GM04503 (cell line): ENCODE measurements around the gene HSPB6.
A peak's percentile ranks its signal among the peaks of the same experiment; 100 is the strongest.
"Not testable (repeated sequence)": the region's sequence is repeated elsewhere in the genome, so short reads cannot be mapped to it uniquely, and the experiment has no call there.

Experiments used
- DNase-seq: peaks from one replicate; pipeline ENCODE4 v3.0.0-alpha.2; 2012; ENCODE audit warnings: low read depth

HSPB6 gene

DNA sequence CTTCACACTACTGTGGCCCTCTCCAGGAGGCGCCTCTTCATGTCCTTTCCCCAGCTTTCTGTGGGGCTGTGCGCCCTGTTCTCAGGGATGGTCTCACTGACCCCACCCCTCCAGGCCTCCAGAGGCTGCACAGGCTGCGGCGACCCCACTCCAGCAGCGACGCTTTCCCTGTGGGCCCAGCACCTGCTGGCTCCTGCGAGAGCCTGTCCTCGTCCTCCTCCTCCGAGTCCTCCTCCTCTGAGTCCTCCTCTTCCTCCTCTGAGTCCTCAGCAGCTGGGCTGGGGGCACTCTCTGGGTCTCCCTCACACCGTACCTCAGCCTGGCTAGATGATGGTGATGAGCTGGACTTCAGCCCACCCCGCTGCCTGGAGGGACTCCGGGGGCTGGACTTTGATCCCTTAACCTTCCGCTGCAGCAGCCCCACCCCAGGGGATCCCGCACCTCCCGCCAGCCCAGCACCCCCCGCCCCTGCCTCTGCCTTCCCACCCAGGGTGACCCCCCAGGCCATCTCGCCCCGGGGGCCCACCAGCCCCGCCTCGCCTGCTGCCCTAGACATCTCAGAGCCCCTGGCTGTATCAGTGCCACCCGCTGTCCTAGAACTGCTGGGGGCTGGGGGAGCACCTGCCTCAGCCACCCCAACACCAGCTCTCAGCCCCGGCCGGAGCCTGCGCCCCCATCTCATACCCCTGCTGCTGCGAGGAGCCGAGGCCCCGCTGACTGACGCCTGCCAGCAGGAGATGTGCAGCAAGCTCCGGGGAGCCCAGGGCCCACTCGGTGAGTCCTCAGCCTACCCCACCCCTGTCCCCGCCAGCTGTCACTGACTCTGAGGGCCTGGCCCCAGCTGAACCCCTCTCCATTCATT is 29.7 kb upstream of the HSPB6 start:
- no peak for DNase-seq

DNA sequence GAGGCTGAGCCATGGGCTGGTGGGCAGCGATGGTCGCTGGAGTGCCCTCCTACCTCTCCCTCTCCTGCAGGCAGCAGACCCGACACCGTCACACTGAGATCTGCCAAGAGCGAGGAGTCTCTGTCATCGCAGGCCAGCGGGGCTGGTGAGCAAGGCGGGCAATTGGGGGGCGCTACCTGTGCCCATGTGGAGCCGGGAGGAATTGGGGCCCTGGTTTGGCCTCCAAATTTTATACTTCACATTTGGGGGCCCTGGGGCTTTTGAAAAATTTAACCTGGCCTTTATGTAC is 28.5 kb upstream of the HSPB6 start:
- DNase-seq = no peak

DNA sequence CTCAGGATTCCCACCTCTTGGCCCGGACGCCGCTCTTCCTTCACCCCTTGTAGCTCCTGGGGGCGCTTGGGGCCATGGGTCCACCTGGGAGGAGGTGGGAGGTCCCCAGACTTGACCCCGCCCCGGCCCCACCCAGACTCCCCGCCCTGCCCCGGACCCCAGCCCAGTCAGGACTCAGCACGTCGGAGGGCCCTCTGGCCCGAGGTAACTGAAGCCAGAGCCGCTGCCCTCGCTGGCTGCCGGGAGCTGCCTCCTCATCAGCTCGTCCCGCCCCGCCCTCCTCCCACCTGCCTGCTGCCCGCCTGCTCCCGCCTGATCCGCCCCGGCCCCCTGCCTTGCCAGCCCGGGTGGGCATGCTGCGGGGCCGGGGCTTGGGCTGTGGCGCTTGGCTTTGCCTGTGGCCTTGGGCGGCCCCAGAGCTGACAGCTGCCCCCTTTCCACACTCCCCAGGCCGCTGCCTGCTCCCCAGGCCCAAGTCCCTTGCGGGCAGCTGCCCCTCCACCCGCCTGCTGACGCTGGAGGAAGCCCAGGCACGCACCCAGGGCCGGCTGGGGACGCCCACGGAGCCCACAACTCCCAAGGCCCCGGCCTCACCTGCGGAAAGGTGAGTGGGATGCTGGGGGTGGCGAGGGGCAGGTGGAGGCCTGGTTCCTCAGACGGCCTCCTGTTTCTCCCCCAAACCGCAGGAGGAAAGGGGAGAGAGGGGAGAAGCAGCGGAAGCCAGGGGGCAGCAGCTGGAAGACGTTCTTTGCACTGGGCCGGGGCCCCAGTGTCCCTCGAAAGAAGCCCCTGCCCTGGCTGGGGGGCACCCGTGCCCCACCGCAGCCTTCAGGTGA is 27.9 kb upstream of the HSPB6 start:
- no peak for DNase-seq

DNA sequence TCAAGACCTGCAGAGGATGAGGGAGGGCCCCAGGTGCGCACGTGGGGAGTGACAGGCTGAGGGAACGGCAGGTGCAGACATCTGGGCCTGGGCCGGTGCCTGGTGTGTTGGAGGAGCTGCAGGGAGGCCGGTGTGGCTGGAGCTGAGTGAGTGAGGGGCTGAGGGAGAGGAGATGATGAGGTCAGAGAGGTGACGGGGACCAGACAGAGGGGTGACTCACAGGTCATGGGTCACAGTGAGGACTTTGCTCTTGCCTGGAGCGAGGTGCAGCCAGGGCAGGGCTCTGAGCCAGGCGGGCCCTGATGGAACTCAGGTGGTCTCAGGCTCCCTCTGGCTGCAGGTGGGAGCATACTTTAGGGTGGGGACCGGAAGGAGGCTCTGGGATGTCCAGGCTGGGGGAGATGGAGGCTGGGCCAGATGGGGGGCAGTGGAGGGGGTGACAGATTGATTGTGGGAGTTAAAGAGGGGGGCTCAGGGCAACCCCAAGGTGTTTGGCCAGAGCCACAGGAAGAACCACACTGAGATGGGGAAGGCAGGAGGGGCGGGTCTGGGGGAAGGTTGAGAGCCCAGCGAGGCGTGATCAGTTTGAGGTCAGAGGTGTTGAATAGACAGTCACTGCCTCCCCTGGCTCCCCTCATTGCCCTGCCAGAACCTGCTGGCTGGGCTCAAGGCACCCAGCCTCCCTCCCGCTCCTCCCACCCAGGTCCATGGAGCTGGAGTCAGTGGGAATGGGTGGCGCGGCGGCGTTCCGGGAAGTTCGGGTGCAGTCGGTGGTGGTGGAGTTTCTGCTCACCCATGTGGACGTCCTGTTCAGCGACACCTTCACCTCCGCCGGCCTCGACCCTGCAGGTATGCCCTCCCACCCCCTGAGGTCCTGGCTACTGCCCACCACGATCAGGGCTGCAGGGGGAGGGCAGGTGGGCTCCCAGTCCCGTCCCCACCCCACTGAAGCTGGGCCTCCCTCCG is 26.9 kb upstream of the HSPB6 start:
- no peak for DNase-seq

DNA sequence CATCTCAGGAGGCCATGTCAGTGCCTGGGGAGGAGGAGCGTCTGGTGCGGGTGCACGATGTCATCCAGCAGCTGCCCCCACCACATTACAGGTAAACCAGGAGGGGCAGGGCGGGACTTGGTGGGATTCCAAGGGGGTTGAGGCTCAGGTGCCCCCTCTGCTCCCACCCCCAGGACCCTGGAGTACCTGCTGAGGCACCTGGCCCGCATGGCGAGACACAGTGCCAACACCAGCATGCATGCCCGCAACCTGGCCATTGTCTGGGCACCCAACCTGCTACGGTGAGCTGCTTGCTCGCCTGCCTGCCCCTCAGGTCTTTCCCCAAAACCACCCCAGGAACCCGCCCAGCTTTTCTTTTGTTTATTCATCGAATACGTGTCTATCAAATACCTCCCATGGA is 25.8 kb upstream of the HSPB6 start:
- no peak for DNase-seq

DNA sequence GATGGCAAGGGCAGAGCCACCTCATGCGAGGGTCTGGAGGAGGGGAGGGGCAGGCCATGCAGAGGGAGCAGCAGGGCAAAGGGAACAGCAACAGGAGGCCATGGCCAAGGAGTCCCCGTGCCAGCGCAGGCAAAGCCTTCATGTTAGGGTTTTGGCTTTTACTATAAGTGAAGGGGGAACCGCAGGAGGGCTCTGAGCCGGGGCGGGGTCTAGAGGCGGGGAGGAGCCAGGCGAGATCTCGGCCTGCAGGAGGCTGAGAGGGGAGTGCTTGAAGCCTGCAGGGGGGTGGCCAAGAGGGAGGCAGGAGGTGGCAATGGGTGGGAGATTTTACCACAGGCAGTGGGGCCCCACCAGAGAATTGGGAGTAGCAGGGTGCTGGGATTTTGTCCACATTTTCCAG is 24.8 kb upstream of the HSPB6 start:
- no peak for DNase-seq

DNA sequence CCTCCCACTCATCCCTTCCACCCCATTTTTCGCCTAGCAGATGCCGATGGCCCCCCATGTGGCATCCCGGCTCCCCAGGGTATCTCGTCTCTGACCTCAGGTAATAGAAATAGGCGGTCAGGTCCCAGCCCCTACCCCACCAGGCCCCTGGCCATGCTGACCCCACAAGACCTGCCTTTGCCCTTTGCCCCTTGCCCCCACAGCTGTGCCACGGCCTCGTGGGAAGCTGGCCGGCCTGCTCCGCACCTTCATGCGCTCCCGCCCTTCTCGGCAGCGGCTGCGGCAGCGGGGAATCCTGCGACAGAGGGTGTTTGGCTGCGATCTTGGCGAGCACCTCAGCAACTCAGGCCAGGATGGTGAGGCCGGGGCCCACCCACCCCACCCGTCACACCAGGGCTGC is 23.9 kb upstream of the HSPB6 start:
- no peak for DNase-seq

DNA sequence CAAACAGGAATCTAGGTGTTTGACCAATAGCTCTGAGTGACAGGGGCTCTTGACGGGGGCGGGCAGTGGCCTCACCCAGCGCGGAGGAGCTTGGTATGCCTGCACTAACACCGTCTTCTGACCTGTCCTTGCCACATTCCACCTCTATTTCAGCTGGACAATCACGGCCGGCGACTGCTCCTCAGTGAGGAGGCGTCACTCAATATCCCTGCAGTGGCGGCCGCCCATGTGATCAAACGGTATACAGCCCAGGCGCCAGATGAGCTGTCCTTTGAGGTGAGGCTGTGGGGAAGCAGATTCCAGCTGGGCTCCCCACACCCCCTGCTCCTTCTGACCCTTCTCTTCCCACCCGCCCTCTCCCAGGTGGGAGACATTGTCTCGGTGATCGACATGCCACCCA is 23.2 kb upstream of the HSPB6 start:
- no peak for DNase-seq

DNA sequence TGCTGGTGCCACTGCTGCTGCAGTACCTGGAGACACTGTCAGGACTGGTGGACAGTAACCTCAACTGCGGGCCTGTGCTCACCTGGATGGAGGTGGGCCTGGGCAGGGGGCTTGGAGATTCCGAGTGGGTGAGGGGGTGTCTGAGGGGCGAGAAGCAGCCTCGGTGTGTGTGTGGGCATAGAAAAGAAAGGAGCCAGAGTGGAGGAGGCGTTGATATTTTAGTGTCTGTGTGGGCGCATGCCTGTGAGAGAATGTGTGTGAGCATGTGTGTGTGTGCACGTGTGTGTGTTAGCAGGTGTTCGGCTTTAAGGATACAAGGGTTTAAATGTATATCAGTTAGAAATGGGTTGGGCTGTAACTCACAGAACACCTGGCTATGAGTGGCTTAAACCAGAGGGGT is 22.2 kb upstream of the HSPB6 start:
- no peak for DNase-seq

DNA sequence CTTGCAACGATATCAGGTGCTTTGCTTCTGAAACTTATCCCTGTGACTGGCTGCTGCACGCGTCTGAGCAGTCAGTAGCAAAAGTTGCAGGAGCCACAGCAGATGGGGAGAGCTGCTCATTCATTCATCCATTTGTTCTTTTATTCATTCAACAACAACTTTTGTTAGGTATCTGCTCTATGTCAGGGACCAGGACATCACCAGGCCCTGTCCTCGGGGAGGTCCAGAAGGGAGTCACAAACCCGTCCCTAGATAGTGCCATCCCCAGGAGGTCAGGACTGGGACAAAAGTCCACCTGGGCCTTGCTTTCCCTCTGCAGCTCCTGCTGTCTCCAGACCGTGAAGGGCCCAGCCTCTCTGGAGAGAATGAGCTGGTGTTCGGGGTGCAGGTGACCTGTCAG is 21.1 kb upstream of the HSPB6 start:
- no peak for DNase-seq

DNA sequence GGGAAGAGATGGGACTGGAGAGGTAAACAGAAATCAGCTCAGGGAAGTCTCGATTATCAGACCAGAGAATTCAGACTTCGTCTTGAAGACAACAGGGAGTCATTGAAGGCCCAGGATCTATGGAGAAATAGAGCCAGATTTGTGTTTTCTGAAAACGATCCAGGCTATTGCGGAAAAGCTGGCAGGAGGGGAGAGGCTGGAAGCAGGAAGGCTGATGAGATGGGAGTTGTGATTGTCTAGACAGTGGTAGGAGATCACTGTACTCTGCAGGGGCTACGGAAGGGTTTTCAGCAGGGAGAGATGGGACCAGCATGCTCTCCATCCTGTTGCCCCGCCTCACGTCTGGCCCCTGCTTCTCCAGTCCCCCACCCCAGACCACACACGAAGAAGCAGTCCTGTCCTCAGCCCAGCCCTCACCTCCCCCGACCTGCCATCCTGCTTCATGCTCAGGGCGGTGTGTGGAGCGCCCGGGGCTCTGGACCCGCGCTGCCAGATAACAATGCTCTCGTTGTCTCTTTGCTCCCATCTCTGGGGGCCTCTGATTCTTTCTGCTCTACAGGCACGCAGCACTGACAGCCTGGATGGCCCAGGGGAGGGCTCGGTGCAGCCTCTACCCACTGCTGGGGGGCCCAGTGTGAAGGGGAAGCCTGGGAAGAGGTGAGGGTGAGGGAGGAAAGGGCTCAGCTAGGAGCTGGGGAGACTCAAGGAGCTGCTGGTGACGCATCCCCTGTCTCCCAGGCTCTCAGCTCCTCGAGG is 20.4 kb upstream of the HSPB6 start:
- DNase-seq = no peak

DNA sequence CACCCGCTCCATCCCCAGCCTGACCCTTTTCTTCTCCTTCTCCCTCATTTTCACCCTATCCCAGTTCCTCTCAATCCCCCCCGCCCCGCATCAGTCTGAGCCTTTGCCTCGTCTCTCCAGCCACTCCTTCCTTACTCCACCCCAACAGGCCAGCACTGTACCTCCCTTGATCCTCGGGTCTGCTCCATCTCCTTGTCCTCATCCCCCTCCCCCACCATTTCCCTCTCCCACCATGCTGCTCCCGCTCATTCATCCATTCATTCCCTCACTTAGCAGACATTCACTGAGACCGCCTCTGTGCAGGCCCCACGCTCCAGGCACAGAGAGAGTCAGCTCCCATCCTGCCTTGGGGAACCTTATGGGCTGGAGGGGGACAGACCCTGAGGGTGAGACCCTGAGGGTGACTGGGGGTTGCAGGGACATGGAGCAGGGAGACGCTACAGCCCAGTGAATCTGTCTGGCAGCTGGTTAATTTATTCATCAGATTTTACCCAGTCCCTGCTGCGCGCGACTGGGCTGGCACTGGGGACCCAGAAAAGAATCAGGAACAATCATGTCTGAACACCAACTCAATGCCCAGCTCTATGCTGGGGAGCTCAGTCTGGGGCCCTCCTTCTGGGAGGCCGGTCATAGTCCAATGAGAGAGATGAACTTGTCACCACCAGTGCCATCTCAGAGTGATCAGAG is 19.4 kb upstream of the HSPB6 start:
- no peak for DNase-seq

DNA sequence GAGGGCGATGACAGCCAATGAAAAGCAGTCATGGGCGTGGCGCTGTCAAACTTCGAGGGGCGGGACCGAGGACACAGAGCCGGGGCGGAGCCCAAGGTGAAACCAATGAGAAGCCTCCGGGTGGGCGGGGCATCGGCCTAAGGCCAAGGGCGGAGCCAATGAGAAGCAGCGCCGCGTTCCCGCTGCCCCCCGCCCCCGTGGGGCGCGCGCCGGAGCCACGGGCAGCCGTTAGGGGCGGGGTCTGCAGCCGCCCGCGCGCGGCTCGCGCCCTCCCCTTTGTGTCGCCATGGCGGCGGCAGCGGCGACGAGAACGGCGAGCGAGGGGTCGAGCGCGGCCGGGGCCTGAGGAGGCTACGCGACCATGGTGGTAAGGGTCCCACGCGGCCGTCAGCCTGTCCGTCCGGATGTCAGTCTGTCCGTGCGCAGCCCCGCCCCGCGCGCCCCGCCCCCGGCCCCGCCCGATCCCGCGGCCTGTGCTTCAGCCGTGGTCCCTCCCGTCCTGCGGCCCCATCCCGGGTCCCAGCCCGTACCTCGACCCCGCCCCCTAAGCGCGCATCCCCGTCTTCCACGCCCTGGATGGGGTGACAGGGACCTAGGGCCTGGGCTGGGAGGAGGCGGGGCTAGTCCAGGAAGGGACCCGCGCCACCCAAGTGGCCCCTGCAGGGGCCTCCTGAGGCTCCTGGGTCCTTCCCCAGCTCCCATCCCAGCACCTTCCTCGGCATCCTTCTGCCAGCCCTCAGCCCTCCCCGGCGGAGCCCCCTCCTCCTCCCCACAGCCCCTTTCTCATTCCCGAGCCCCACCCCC is 18.7 kb upstream of the HSPB6 start, which contains the start of gene ARHGAP33:
Gene ARHGAP33, plus strand, starts transcription at position 267 of the 804 bp plus-strand sequence. Its CDS starts 95 bp downstream, at position 362.
- peak; percentile 66 for DNase-seq

DNA sequence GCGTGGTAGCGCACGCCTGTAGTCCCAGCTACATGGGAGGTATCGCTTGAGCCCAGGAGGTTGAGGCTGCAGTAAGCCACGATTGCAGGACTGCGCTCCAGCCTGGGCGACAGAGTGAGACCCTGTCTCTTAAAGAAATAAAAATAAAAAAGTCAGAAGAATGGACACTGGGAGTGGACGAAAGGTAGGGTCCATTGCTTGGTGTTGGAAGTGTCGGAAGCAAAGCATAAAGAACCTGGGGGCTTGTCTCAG is 18.1 kb upstream of the HSPB6 start:
- no peak for DNase-seq

DNA sequence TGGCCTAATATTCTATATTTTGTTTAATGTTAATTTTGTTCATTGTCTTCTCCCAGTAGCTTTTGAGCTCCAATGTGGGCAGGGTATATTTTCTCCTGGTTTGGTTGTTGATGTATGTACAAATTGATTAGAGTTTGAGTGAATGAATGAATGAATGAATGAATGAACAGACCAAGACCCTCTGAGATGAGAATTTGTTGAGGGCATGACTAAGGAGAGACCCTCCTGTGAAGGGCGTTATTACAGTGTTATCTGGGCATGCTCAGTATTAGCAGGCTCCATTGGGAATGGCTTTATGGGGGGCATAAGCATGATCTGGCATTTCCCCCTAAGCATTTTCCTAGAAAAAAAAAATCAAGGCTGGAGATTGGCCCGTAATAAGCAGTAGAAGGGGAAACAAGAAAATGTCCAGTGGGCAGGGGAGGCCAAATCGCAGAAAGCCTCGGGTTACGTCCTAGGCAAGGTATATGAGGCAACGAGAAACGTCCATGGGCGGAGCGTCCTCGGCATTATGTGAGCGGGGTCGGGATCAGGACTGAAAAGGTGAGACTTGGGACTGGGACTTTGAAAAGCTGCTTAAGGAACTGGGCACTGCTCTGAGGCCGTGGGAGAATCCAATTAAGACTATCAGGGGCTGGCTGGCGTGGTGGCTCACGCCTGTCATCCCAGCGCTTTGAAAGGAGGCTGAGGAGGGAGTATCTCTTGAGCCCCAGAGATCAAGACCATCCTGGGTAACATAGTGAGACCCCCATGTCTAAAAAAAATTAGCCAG is 17.6 kb upstream of the HSPB6 start:
- no peak for DNase-seq

DNA sequence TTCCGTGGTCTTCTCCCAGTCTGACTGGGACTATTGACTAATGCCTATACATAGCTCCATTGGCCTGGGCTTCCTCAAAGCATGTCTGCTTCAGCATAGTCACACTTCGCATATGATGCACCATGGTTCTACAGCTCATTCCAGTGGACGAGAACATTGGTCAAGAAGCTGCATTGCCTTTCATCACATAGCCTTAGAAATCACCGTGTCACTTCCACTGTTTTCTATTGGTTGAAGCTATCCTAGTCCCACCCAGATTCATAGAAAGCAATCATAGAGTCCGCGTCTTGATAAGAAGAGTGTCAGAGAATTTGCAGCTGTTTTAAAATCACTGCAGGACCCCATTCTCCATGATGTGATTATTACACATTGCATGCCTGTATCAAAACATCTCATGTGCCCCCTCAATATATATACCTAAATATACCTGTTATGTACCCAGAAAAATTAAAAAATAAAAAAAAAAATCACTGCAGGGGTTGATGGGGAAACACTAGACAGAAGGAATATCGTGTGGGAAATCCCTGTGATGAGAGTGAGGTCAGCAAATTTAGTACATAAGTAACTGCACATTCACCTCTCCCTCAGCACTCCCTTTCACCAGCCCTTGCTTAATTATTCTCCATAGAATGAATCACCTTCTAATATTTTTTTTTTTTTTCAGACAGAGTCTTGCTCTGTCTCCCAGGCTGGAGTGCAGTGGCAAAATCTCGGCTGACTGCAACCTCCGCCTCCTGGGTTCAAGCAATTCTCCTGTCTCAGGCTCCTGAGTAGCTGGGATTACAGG is 16.4 kb upstream of the HSPB6 start:
- DNase-seq = no peak

DNA sequence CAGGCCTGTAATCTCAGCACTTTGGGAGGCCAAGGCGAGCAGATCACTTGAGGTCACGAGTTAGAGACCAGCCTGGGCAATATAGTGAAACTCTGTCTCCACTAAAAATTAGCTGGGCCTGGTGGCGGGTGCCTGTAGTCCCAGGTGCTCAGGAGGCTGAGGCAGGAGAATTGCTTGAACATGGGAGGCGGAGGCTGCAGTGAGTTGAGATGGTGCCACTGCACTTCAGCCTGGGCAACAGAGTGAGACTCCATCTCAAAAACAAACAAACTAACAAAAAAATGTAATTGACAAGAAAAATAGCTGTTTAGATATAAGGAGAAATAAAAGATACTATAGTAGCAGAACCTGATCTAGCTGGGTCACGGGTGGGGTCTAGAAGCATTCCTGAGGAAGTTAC is 15.5 kb upstream of the HSPB6 start:
- DNase-seq = not testable (repeated sequence)

DNA sequence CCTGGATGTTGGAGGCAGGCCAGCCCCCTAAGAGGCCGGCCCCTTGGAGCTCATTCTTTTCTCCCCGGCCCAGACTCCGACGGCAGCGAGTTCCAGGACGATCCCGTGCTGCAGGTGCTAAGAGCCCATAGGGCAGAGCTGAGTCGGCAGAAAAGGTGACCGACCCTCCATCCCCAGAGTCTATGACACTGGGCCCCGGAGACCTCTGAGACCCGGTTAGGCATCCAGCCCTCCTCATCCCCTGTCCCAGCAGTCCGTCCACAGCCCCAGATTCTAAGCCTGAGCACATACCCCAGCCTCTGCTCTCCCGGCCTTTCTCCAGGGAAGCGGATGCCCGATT is 11.2 kb upstream of the HSPB6 start:
- no peak for DNase-seq
